HG02588 (cell line): ENCODE data around the gene CHRNA1.

Experiments
- ATAC-seq: cut with Tn5 transposase; IDR thresholded peaks from one replicate; pipeline ENCODE4 v1.9.1; 2021; ENCODE audit warnings: mild to moderate bottlenecking, moderate library complexity; ENCODE audit not compliant: unreplicated experiment

CHRNA1 gene

DNA sequence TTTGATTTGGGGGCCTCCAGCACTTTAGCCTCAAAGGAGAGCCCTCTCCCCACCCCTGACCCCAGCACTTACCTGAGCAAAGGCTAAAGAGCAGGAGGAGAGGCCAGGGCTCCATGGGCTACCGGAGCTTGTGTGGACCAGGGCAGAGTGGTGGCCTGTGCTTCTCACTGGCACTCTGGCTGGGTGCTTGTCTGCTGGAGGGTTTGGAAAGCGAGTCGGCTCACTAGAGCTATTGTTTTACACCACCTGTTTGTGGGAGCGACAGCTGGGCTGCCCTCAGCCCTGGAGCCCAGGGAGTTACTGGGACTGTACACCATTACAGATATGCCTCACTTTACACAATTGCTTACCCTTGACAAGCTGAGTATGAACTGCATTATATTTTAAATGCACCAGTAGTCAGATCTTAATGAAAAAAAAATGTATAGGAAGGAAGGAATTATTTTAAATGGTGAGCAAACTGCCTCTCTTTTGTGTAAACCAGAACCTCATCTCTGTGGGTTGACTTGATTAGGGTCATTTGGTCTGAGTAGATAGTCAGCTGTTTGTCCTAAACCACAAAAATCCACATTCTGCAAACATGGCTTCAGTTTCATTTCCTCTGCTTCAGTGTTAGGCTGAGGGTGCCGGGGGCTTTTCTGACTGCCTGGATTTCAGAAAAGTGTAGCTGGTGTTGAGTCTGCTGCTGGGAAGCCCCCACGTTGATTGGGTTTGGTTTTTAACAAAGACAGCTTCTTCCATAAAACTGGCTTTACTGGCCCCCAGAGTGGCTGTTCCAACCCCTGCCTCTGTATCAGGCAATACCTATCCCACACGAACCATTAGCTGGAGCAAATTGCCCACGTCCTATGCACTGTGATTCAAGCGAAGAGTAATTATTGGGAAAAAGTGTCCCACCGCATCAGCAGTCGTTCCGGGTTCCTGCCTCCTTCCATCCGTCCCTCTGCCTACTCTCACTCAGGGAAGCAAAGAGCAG lies at the start of gene CHRNA1:
Gene CHRNA1, minus strand, starts transcription at position 193 of the 976 bp plus-strand sequence. Its CDS starts 78 bp downstream, at position 115.
- no peak for ATAC-seq

DNA sequence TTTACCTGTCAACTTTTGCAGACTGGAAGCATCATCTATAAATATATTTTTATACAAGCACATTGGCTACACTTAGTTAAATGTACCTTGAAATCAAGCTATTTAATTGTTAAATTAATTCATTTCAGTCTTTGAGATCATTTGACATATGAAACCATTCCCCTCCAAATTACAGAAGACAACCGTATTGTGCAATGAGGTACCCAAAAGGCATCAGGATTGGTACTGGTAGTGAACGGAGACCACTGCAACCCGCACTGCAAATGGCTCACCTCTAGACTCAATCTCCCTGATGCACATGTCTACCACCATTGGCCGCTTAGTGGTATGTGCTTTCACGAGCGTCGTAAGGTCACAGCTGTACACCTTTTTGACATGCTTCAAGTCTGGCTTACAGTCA lies 47.8 kb upstream of the CHRNA1 start:
- ATAC-seq = no peak

DNA sequence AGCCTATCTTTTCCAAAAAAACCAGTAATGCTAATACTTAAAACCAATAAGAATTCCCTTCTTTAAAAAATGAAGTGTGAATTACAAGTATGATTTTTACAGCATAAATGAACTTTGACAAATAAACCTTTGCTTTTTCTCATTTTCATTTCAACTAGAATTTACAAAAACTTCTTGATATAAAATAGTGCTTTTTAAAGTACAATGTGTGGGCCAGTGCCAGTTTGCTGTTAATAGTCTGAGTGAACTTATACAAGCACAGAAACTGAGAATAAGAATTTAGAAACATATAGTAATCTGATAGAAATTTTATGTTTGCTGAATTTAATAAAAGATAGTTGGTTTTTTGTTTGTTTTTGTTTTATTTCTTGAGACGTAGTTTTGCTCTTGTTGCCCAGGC lies 43.7 kb upstream of the CHRNA1 start:
- no peak for ATAC-seq

DNA sequence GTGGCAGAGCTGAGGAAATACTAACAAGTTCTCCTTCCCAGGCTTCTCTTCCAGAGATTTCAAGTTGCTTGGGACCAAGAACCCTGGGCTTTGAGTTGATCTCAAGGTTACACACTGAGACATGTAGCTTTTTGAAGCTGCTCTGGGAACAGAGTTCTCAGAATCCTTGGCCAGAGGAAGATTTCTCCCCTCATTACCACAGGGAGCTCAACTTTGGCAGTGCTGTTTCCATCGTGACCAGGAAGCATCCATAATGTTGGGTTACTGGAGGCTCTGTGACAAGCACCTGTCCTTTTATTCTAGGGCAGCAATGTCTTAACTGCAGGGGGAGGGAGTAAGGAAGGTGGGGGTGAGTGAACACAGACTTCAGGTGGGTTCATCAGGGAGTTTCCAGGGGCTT lies 41.5 kb upstream of the CHRNA1 start:
- ATAC-seq = no peak

DNA sequence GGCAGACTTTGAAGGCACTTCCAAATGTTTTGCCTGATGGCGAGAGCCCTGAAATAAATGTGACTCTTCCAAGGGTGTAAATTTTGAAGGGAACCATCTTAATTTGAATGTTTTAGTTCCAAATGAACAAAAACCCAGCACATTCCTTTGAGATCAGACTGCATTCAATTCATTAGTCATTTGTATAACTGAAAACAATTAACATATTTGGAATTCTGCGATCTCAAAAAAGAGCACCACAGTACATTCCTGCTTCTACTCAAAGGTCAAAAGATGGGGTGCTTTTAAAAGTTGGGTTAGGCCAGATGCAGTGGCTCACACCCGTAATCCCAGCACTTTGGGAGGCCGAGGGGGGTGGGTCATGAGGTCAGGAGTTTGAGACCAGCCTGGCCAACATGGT lies 38.2 kb upstream of the CHRNA1 start:
- no peak for ATAC-seq

DNA sequence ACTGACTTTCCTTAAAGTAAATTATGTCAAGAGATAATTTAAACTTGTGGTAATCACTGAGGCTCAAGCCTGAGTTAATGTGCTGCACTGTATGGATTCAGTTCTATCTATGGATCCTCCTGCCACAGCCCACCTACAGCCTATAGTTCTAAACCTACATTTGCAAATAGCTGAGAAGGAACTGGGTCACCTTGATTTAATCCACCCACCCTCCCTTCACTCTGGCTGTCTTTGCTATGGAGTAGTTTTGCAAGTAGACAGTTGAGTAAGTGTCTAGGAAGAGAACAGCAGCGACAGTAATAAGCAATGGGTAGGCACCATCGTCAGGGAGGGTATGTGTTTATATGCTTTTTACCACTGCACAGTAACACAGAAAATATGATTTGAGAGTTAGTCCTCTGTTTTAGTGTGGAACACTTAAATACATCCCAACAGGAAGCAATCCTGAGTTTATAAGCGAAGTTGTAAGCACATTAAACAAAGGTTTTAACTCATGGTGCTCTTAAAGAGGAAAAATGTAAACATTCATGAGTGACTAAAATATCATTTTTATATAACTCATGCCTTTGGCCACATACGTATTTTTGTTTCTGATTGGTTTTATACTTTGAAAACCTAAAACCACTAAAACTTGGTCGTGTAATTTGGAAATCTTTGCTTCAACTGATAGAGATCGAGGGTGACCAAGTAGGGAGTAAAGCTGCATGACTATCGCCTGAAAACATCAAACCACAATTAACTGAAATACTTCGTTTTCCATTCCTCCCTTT lies 36.3 kb upstream of the CHRNA1 start:
- no peak for ATAC-seq

DNA sequence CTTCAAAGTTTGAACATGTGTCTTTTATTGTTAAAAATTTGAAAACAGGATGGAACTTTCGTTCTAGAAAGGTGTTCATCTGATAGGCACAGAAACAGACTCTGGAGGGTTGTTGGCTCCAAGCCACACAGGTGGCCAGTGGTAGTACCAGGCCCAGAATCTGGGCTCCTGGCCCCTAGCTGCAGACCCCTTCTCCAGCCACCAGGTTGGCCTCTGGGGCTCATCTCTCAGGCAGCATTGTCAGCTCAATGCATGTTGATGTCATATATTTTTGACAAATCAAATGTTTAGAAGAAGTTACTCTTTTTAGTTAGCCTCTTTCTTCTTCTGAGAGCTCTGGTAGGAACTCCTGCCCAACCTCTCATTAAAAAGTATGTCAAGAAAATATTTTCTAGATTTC lies 34.5 kb upstream of the CHRNA1 start:
- no peak for ATAC-seq

DNA sequence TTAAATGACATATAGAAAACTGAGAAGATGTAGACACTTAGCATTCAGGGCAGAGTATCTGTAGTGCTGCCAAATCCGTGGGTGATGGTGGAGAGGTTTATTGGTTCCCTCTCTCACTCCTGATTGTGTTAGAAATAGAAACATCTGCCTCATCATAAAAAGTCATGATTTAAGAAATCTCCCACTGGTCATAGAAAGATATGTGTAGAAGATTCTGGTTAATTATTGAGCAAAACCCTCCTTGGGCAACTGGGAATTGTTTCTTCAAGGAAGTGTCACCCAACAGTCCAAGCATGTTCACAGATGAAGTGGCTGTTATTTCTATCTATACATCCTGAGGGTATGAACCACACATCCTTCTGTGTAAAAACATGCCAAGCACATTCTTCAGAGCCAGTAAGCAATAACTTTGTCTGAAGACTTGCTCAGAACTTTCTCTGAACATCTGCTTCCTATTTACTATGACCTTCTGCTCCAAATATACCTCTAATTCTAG lies 33.6 kb upstream of the CHRNA1 start:
- no peak for ATAC-seq

DNA sequence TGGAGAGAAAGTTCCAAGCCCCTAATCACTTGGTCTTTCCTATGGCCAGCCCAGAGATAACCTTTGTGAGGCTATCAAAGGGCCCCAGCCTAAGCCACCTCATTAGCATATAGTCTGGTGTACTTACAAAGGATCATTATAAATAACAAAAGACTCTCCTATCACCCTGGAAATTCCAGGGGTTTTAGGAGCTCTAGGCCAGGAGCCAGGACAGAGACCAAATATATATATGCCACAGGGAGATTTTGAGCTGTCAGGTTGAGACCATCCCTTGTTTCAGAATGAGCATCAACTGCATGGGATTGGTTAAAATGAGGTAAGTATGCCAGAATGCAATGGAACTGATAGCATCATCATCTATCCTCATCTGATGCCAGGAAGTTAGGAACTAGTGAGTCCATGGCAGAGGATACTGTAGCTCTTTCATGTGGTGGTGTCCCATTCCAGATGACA lies 32.1 kb upstream of the CHRNA1 start:
- ATAC-seq = no peak

DNA sequence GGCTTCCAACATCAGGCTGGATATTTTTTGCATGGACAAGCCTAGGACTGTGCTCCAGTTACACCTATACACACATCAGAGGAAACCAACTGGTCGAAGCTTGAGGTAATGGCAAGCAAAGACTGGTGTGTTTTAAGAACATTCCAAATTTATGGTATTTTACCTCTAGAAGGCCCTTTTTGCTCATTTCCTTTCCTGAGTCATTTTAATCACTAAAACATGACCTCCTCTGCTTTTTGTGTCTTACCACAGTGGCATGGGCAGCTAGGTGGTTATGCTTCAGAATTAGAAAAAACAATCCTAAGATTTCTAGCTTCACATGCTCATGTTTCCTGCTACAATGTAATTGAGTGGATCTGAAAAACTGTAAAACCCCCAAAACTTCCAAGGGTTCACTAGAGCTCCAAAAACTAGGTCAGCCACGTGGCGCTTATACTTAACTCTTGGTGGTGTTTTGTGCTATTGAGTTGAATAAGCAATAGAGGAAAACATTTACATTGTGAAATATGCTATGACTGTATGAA lies 30.6 kb upstream of the CHRNA1 start:
- no peak for ATAC-seq

DNA sequence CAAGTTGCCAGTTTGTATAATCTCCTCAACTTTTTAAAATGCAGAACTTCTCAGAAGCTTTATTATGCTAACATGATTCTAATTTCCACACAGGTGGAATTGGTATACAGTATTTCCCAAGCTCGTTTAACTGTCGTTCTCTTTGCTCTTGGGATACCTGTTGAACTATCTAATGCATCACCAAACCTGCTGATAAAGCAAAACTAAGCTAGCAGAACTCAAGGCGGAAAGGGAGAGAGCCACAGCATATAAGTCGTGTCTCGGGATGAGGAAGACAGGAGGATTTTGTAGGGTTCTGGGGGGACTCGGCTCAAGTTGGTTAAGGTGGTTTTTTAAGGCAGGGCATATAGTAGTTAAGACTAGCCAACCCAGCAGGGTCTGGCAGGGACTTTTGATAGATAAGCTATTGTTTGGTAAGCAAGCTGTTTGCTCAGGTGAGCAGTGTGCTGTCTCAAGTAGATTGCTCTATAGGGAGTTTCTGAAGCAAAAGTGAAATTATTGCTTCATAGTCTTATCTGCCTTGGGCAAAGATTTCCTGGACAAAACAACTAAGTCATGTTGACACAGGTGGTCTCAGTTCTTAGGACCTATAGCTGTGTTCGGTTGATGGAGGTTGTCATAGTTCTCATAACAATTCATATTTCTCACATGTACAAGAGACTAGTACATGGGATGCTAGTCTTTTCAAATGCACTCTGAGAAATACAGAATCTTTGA lies 28.2 kb upstream of the CHRNA1 start:
- no peak for ATAC-seq

DNA sequence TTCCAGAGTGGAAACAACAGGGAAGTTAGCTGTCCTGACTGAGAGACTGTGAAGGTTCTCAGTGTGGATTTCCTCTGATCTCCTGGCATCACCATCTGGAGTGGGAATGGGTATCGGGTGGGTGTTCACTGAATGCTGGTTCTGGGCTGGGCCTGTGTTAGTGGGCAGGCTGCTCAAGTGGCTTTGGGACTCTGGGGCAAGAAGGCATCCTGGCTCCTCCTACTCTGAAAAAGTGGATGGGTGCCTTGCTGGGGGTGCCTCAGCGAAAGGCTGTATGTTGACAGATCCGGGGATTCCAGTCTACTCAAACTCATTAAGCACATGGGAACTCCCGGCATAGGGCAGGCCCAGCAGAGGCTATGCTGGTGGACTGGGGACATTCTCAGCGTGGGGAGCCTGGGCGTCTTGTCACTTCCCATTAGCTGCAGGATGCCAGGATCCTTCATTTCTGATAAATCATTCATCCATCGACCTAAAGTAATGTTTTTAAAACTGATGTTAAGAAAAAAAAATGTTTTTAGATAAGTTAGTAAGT lies 27.5 kb upstream of the CHRNA1 start:
- ATAC-seq = no peak

DNA sequence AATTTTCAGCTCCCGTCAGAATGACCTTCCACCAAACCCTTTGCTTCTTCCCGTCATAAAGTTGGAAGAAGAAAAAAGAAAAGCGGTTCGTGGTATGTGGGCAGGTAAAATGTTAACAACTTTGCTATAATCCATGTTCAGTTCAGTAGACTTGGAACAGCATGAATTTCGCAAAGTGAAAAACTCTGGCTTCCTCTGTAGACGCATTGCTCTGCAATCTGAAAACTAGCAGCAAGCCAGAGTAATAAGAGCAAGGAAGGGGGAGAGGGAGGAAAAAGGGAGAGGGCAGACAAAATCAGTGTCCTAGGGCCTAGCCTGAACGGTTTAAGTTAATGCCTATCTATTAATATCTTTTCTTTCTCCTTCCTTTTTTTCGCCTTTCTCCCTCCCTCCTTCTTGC lies 26.7 kb upstream of the CHRNA1 start:
- ATAC-seq = no peak

DNA sequence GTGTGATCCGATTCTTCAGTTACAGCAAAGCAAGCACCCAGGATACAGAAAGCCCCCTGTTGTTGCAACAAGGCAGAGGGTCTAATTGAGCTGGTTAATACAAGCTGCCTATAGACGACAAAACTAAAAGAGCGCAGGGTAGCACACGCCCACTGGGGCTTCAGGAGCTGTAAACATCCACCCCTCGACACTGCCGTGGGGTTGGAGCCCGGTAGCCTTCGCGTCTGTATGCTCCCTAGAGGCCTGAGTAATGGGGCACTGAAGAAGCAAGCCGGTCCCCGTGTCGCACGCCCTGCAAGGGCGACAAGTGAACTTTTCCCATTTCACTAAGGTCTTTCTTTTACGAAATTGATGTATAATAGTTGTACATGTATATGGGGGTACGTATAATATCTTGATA lies 24.7 kb upstream of the CHRNA1 start:
- ATAC-seq = no peak

DNA sequence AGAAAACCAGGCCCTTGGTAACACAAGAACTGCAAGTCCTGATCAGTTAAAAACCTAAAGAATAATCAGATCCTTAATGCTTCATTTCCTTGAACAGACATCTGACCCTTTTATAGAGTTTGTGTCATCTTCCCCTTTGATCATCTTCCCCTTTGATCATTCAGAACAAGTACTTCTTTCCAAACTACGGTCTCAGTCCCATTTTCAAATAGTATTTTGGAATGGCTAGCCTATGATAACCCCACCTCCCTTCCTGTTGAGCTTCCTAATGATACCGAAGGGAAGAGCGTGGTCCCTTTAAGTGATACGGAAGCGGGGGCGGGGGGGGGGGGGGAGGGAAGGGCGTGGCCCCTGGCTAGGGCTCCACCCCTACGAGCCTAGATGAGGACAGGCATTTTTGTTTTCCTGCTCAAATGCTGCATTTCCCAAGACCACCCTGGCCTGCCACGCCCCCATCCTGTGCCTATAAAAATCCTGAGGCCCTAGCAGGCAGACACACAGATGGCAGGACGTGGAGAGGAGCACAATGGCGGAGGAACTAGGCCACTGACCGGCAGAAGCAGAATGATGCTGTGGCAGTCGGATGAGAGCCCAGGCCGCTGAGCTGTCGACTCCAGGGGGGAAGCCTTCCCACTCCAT lies 24.1 kb upstream of the CHRNA1 start:
- no peak for ATAC-seq

DNA sequence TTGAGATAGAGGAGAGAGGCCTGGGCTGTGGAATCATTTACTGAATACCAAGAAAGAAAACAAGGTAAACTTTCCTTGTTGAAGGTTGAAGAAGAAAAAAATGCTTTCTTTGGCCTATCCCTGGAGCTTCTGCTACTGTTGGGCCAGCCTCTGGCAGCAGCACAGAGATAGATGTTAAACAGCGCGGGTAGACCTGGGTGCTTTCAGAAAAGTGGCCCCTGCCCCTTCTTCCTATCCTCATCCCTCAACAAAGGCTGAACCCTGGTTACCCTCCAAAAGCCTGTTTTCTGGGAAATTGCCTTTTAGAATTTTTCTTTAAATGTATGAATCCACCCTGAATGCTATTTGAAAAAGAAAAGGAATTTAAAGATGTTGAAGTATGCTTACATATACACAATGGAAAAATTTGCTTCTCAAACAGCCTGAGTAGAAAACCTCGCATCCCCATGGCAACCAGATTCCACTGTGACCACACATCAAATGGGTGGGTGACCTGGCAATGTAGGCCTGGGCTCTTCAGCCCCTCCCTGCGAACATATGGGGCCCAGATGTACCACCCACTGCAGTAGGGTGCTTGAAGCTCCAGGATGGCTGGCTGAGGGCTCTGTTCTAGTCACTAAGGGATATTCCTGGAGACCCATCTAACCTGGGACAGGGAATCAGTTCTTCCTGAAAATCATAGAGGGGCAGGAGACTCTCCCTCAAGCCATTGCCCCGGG lies 23.4 kb upstream of the CHRNA1 start:
- no peak for ATAC-seq

DNA sequence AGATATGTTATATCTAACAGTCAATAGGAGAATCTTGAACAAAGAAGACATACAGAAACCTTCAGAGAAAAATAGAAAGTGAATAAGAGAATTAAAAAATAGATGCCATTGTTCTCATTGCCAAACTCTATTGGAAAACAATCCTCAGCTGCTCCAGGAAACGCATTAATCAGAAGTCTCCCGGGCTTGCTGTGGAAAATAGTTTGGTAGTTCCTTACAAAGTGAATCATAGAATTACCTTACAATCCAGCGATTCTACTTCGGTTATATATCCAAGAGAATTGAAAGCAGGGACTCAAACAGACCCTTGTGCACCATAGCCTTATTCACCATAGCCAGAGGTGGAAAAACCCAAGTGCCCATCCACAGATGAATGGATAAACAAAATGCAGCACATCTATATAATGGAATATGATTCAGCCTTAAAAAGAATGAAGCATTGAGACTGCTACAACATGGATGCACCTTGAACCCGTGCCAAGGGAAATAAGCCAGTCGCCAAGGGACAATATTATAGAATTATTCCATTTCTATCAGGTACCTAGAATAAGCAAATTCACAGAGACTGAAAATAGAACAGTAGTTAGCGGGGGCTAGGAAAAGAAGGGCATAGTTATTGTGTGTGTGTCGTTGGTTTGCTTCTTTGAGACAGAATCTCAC lies 21.9 kb upstream of the CHRNA1 start:
- no peak for ATAC-seq

DNA sequence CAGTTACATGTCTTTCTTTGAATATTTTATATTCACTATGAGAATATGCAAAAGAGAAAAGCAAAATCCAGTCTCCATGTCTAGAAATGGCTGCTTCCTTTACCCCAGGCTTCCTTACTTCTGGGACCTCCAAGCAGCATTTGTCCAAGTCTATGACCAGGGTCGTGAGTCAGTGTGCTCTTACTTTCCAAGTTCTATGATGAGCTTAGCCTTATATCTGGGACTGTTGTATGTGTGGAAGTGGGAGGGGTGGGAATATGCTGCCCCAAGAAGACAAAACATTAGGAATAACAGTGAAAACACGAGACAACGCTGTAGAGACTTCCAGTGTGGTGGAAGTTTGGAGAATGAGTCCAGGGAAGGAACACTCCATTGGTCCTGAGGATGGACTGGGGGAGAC lies 21.2 kb upstream of the CHRNA1 start:
- ATAC-seq = no peak

DNA sequence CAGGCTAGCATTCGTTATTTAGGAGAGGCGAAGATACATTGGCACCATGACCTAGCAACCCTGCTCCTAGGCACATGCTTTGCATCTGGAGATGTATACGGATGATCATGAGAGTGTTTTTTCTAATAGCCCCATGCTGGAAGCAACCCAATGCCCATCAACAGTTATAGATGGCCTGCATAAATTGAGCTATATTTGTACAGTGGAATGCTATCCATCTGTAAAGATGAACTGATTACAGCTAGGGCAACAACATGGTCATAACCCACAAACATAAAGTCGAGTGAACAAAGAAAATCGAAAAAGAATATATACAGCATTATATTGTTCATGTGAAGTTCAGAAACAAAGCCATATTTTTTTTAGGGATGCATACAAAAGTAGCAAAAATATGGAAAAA lies 20.6 kb upstream of the CHRNA1 start:
- ATAC-seq = no peak
